ENCODE data around the gene SPOCK3.
"Not testable (repeated sequence)": the region's sequence is repeated elsewhere in the genome, so short reads cannot be mapped to it uniquely, and the experiment has no call there.

The SPOCK3 gene

DNA sequence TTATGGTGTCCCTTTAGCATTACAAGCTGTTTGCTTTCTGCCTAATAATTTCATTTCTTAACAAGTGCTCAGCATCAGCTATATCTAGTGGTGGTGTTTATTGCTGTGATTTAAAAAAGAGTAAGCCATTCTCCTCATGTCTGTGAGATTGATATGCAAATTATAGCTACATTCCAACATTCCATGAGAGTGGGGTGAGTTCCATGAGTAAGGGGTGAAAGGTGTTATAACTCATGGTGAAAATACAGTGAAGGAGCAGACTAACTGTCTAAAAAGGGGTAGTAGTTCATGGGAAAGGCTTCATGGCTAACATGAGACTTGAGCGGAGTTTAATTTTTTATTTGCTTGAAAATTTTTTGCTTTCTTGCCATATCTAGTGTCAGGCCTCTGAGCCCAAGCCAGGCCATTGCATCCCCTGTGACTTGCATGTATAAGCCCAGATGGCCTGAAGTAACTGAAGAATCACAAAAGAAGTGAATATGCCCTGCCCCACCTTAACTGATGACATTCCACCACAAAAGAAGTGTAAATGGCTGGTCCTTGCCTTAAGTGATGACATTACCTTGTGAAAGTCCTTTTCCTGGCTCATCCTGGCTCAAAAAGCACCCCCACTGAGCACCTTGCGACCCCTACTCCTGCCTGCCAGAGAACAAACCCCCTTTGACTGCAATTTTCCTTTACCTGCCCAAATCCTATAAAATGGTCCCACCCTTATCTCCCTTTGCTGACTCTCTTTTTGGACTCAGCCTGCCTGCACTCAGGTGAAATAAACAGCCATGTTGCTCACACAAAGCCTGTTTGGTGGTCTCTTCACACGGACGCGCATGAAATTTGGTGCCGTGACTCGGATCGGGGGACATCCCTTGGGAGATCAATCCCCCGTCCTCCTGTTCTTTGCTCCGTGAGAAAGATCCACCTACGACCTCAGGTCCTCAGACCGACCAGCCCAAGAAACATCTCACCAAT, 518.3 kb downstream of the SPOCK3 start:
- DNase-seq (ENCODE audit: insufficient read length, low spot score); FAIRE-seq: not testable (repeated sequence)

DNA sequence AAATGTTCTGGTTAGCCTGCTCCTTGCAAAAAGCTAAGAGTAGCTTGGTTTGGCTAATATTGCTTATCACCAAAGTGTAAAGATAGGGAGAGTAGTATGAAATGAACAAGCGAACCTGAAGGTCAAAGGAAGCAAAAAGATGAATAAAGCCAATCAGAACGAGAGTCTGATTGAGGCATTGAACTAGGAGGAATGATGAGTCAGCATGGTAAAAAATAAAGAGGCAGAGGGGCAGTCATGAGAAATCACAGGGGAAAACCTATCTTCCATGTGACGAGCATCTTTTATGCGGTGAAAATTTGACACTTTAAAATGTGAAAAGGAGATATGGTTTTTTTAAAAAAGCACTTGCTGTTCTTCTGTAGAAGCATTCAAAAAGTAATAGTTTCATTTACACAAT, 533.7 kb downstream of the SPOCK3 start:
- DNase-seq (ENCODE audit: insufficient read length, low spot score), result no peak
- FAIRE-seq, result no peak

DNA sequence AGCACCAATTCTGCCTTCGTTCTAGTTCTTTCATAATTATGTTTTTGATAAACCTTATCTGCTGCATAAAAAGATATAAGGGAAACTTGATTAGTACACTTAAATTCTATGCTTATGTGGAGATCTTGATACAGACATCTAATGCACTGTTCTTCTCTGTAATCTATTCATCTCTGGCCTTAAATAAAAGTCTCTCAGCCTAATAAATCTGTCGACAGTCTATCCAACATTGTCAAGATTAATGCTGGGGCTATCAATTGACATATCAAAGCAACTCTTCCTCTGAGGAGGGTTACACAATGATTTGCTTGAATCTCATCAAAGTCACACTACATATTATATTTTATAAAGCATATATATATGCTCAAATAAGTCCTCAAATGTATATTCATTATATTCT, 545.5 kb downstream of the SPOCK3 start:
- FAIRE-seq (no peak), DNase-seq (ENCODE audit: insufficient read length, low spot score) (no peak)

DNA sequence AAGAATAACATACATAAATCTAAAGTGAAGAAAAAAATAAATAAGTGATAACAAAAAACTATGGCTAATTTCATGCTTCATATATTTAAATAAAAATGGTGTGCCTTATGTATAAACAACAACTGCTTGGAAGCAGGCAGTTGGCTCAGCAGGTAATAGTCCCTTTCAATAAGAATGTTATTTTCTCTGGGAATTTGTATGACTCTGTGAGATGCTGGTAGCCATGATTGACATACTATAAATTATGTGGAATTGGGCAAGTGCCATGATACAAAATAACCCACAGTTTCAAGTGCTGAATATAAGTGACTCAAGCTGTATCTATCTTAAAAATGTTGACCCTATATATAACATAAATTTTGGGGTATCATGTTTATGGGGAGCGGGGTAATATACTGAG, 546.5 kb downstream of the SPOCK3 start:
- DNase-seq (ENCODE audit: insufficient read length, low spot score) (no peak), FAIRE-seq (no peak)

Data from GM19239 (cell line).